Kidney (tissue), 14 donors: ENCODE measurements around the gene CDR2. TPM values are rescaled to one million over a fixed set of nuclear protein-coding genes. Genes with fewer than 3 reads are reported as not detected.

Experiments used
- DNase-seq, 5 donors: peaks; one replicate each; pipeline ENCODE4 v3.0.0-alpha.2; 2013 to 2020
- FAIRE-seq: peaks from 2 replicates; lab custom pipeline; 2012; peaks lifted over from hg19 to GRCh38; lab: Jason Lieb, UNC
- H3K27ac ChIP-seq, 2 donors: one replicate each; pipeline ENCODE4 v1.7.0; 2013; ENCODE audit warnings: low read depth in 2 of 2, low read length in 2 of 2, inconsistent platforms in 1 of 2
- H3K27me3 ChIP-seq: one replicate; pipeline ENCODE4 v1.7.1; 2013; ENCODE audit warnings: low read length, inconsistent platforms; ENCODE audit not compliant: control insufficient read depth, insufficient read depth
- H3K36me3 ChIP-seq, 3 donors: one replicate each; pipeline versions ENCODE4 v1.7.0 to v1.7.1; 2013; ENCODE audit warnings: low read length in 3 of 3, control low read depth in 1 of 3, inconsistent platforms in 1 of 3; ENCODE audit not compliant: insufficient read depth in 3 of 3, control insufficient read depth in 2 of 3
- H3K4me1 ChIP-seq, 3 donors: one replicate each; pipeline versions ENCODE4 v1.7.0 to v1.7.1; 2013; ENCODE audit warnings: low read length in 3 of 3, inconsistent platforms in 1 of 3, low read depth in 1 of 3; ENCODE audit not compliant: control insufficient read depth in 2 of 3, insufficient read depth in 2 of 3
- H3K4me3 ChIP-seq, 3 donors: one replicate each; pipeline versions ENCODE4 v1.7.0 to v1.8.1; 2013; ENCODE audit warnings: low read length in 3 of 3, control low read depth in 1 of 3, inconsistent platforms in 1 of 3
- H3K9ac ChIP-seq, 3 donors: one replicate each; pipeline versions ENCODE4 v1.7.0 to v1.7.1; 2013; ENCODE audit warnings: low read length in 3 of 3, control low read depth in 1 of 3, inconsistent platforms in 1 of 3
- H3K9me3 ChIP-seq, 3 donors: one replicate each; pipeline versions ENCODE4 v1.7.0 to v1.7.1; 2013; ENCODE audit warnings: low read length in 3 of 3, control low read depth in 1 of 3, inconsistent platforms in 1 of 3; ENCODE audit not compliant: control insufficient read depth in 2 of 3, insufficient read depth in 1 of 3
- CTCF ChIP-seq: IDR thresholded peaks from 3 replicates; pipeline ENCODE4 v1.5.1; 2012; ENCODE audit warnings: mild to moderate bottlenecking, moderate library complexity, borderline replicate concordance; ENCODE audit not compliant: insufficient read depth; ENCODE audit errors: extremely low read depth
- intact Hi-C: fragments of 100-400 bp; cut with DNase I; formaldehyde crosslinking; loops from one replicate; pipeline ENCODE4 v1.11.1; 2022
- polyA plus RNA-seq: library from polyadenylated mRNA; stranded (reverse); fragments of 350-450 nt; fragmentation: Illumina TruSeq; extraction: RNeasy Lipid Tissue Mini Kit (QIAGEN cat#74804); gene quantifications from one replicate; pipeline ENCODE4 v1.2.3, GENCODE V29; 2014; ENCODE audit warnings: low read depth, low replicate concordance; ENCODE audit not compliant: insufficient read depth
- total RNA-seq: library from RNA; stranded (reverse); fragmentation: NEBNext Ultra II Directional; extraction: Animal tissue kit (Norgen Biotek cat#: 25700); gene quantifications from one replicate; pipeline ENCODE4 v1.2.1, GENCODE V29; 2021
- donor health status: control.
- donor health status: control.
- donor health status: control.
- donor health status: control.
- donor health status: control.
- donor health status: DM: yes; HTN: yes; CAD: no.
- donor health status: Normal renal cell carcinoma (clear cell type).

CDR2 gene
- total and polyA plus RNA-seq, 2 donors from 2014 or later: 14.4 to 29.6 TPM

- no peak for DNase-seq
- no peak for FAIRE-seq
- Histone ChIP-seq H3K9me3 (no peaks in the 10 kb centered on the region), H3K36me3 (no peaks in the 10 kb centered on the region), H3K4me3 (no peak overlapping the region), H3K27me3 (no peaks in the 10 kb centered on the region), H3K9ac (no peak overlapping the region), H3K27ac (no peak overlapping the region), H3K4me1 (peaks cover 0 to 5% (median 0%) of the 10 kb centered on the region in 3 donors)
- TF ChIP-seq CTCF: no peak
- intact Hi-C loops: no loop called here
These were observed 26.5 kb upstream of the CDR2 start for GRCh38 chr16:22400900-22401299.

- Histone ChIP-seq H3K27ac (no peak overlapping the region), H3K4me1 (peaks cover 0 to 5% (median 0%) of the 10 kb centered on the region in 3 donors), H3K27me3 (no peaks in the 10 kb centered on the region), H3K36me3 (no peaks in the 10 kb centered on the region), H3K9me3 (no peaks in the 10 kb centered on the region), H3K9ac (no peak overlapping the region), H3K4me3 (no peak overlapping the region)
- no peak for FAIRE-seq
- TF ChIP-seq CTCF: no peak
- no peak for DNase-seq
- intact Hi-C loops: no loop called here
These were observed 23.5 kb upstream of the CDR2 start for GRCh38 chr16:22397931-22398330.

GRCh38 chr16:22397464-22397863 lies 23.0 kb upstream of the CDR2 start:
- FAIRE-seq: no peak
- intact Hi-C loops: no loop called here
- DNase-seq: no peak
- H3K27ac ChIP-seq: no peak overlapping the region
- no peaks in the 10 kb centered on the region for H3K27me3 ChIP-seq
- no peak for TF ChIP-seq CTCF
- peaks cover 0 to under 1% (median 0%) of the 10 kb centered on the region in 3 donors for H3K4me1 ChIP-seq
- H3K9ac ChIP-seq: no peak overlapping the region
- H3K4me3 ChIP-seq: no peak overlapping the region
- H3K9me3 ChIP-seq: no peaks in the 10 kb centered on the region
- H3K36me3 ChIP-seq: no peaks in the 10 kb centered on the region

GRCh38 chr16:22395960-22396359 lies 21.5 kb upstream of the CDR2 start:
- intact Hi-C loops: no loop called here
- no peak for FAIRE-seq
- no peak for TF ChIP-seq CTCF

More at GRCh38 chr16:22395960-22396359, 21.5 kb upstream of the CDR2 start:
- Histone ChIP-seq H3K4me1 (no peaks in the 10 kb centered on the region), H3K9me3 (no peaks in the 10 kb centered on the region), H3K27ac (no peak overlapping the region), H3K27me3 (no peaks in the 10 kb centered on the region), H3K4me3 (no peak overlapping the region), H3K9ac (no peak overlapping the region), H3K36me3 (no peaks in the 10 kb centered on the region)
- no peak for DNase-seq
